ENCODE measurements around the gene BMP10. TPM values are rescaled to one million over a fixed set of nuclear protein-coding genes. Genes with fewer than 3 reads are reported as not detected.

Gene BMP10
- total RNA-seq, 2 experiments from 2014 or later: not detected

DNA sequence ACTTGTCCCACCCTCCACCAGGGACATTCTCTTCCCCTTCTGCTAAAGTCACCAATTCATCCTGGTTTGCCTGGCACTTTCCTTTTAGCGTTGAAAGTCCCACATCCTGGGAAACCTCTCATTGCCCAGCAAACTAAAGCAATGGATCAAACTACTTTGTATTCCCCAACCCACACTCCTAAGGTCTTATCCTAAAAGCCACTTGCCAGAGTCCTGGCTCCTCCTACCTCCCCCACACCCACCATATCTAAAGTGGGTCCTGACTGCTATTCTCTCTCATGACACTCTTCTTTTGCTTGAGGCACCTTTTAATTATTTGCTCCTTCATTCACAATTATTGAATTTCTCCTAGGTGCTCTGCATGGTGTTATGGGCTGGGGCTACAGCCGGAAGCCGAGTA, 40.9 kb upstream of the BMP10 start:
- Histone ChIP-seq H3K4me3 (ENCODE audit: low read depth, low read length, poor library complexity, severe bottlenecking) (no peak overlapping the region), H3K4me2 (ENCODE audit: low read length) (no peak overlapping the region), H4K20me1 (ENCODE audit: insufficient read depth, low read length) (no peaks in the 10 kb centered on the region), H3K79me2 (ENCODE audit: insufficient read depth, low read depth, low read length) (no peaks in the 10 kb centered on the region), H3K36me3 (ENCODE audit: insufficient read depth, low read length) (no peaks in the 10 kb centered on the region; the same call in 1 of the 2 replicates), H3K27ac (ENCODE audit: low read depth, low read length, poor library complexity, severe bottlenecking) (no peak overlapping the region), H3K9me2 (ENCODE audit: insufficient read depth, low read length) (no peaks in the 10 kb centered on the region), H3K4me1 (ENCODE audit: insufficient read depth, low read length, poor library complexity, severe bottlenecking) (peaks cover 26% of the 10 kb centered on the region), H3K9me3 (ENCODE audit: low read length) (peaks cover 15% of the 10 kb centered on the region), H2AFZ (ENCODE audit: low read length) (no peak overlapping the region)
- POLR2A ChIA-PET: no interaction called here
- BruUV-seq (replicated peaks): no TSS peak
- intact Hi-C loops (cut with micrococcal nuclease; ENCODE audit: unreplicated experiment): no loop called here
- no peak for DNase-seq (ENCODE audit: low spot score)
- CTCF ChIA-PET (ENCODE audit: unreplicated experiment): no interaction called here
- TF ChIP-seq, protein P1, sequence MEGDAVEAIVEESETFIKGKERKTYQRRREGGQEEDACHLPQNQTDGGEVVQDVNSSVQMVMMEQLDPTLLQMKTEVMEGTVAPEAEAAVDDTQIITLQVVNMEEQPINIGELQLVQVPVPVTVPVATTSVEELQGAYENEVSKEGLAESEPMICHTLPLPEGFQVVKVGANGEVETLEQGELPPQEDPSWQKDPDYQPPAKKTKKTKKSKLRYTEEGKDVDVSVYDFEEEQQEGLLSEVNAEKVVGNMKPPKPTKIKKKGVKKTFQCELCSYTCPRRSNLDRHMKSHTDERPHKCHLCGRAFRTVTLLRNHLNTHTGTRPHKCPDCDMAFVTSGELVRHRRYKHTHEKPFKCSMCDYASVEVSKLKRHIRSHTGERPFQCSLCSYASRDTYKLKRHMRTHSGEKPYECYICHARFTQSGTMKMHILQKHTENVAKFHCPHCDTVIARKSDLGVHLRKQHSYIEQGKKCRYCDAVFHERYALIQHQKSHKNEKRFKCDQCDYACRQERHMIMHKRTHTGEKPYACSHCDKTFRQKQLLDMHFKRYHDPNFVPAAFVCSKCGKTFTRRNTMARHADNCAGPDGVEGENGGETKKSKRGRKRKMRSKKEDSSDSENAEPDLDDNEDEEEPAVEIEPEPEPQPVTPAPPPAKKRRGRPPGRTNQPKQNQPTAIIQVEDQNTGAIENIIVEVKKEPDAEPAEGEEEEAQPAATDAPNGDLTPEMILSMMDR (conservative IDR thresholded peaks at IDR 0.05; ENCODE audit: low read length): no peak
- TF ChIP-seq EZH2phosphoT487 (IDR thresholded peaks at IDR 0.05; ENCODE audit: borderline replicate concordance, low read depth, low read length): no peak

DNA sequence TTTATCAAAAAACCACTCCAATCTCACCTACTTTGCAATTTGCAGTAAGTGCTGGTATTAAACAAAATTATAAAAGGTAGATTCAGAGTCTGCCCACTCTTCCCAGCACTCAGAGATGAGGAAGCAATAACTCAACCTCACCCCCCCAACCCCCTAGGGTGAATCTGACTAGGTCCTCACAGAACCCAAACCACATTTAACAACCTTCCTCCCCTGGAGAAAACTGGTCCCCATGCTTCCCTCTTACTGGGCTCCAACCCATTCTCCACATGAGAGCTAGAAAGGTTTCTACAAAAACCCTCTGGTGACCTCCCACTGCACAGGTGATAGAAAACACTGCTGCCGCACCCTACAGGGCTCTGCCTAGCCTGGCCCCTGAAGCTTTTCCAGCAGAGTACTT, 40.5 kb upstream of the BMP10 start:
- ChIA-PET CTCF (ENCODE audit: unreplicated experiment) (no interaction called here), POLR2A (no interaction called here)
- no peak for DNase-seq (ENCODE audit: low spot score)
- Histone ChIP-seq H3K36me3 (ENCODE audit: insufficient read depth, low read length) (no peaks in the 10 kb centered on the region; the same call in 1 of the 2 replicates), H2AFZ (ENCODE audit: low read length) (no peak overlapping the region), H4K20me1 (ENCODE audit: insufficient read depth, low read length) (no peaks in the 10 kb centered on the region), H3K4me3 (ENCODE audit: low read depth, low read length, poor library complexity, severe bottlenecking) (no peak overlapping the region), H3K4me1 (ENCODE audit: insufficient read depth, low read length, poor library complexity, severe bottlenecking) (peaks cover 30% of the 10 kb centered on the region), H3K27ac (ENCODE audit: low read depth, low read length, poor library complexity, severe bottlenecking) (no peak overlapping the region), H3K9me3 (ENCODE audit: low read length) (peaks cover 16% of the 10 kb centered on the region), H3K79me2 (ENCODE audit: insufficient read depth, low read depth, low read length) (no peaks in the 10 kb centered on the region), H3K9me2 (ENCODE audit: insufficient read depth, low read length) (no peaks in the 10 kb centered on the region), H3K4me2 (ENCODE audit: low read length) (no peak overlapping the region)
- intact Hi-C loops (cut with micrococcal nuclease; ENCODE audit: unreplicated experiment): no loop called here
- TF ChIP-seq, protein P1 (conservative IDR thresholded peaks at IDR 0.05; ENCODE audit: low read length): no peak
- no peak for TF ChIP-seq EZH2phosphoT487 (IDR thresholded peaks at IDR 0.05; ENCODE audit: borderline replicate concordance, low read depth, low read length)
- no TSS peak for BruUV-seq (replicated peaks)

DNA sequence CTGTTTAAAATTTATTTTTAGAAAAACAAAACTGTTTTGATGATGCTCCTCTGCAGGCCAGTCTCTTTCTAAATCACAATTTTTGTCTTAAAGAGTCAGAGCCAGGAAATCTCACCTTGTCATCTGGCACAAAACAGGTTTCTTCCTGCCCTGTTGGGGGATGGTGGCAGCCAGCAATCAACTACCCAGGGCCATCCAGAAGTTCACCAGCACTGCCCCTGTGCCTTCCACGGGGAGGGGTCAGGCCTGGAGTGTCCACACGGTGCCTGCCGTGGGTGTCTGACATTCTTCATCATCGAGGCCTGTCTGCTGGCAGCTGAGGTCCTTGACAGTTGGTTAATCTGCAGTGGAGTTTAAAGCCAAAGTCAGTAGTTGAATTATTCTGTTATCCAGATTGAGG, 40.0 kb upstream of the BMP10 start:
- BruUV-seq (replicated peaks): no TSS peak
- ChIA-PET POLR2A (no interaction called here), CTCF (ENCODE audit: unreplicated experiment) (no interaction called here)
- Histone ChIP-seq H3K4me1 (ENCODE audit: insufficient read depth, low read length, poor library complexity, severe bottlenecking) (peaks cover 34% of the 10 kb centered on the region), H3K4me2 (ENCODE audit: low read length) (no peak overlapping the region), H3K9me2 (ENCODE audit: insufficient read depth, low read length) (no peaks in the 10 kb centered on the region), H3K79me2 (ENCODE audit: insufficient read depth, low read depth, low read length) (no peaks in the 10 kb centered on the region), H4K20me1 (ENCODE audit: insufficient read depth, low read length) (no peaks in the 10 kb centered on the region), H3K27ac (ENCODE audit: low read depth, low read length, poor library complexity, severe bottlenecking) (no peak overlapping the region), H3K4me3 (ENCODE audit: low read depth, low read length, poor library complexity, severe bottlenecking) (no peak overlapping the region), H3K9me3 (ENCODE audit: low read length) (peaks cover 18% of the 10 kb centered on the region), H3K36me3 (ENCODE audit: insufficient read depth, low read length) (peaks cover 3% of the 10 kb centered on the region; the same call in 1 of the 2 replicates), H2AFZ (ENCODE audit: low read length) (no peak overlapping the region)
- TF ChIP-seq EZH2phosphoT487 (IDR thresholded peaks at IDR 0.05; ENCODE audit: borderline replicate concordance, low read depth, low read length): no peak
- TF ChIP-seq, protein P1 (conservative IDR thresholded peaks at IDR 0.05; ENCODE audit: low read length): no peak
- DNase-seq (ENCODE audit: low spot score): no peak
- intact Hi-C loops (cut with micrococcal nuclease; ENCODE audit: unreplicated experiment): no loop called here

Measured in OCI-LY7 (cell line).